ENCODE results near the gene KLK14. TPM values are rescaled to one million over a fixed set of nuclear protein-coding genes. Genes with fewer than 3 reads are reported as not detected.

Gene KLK14
- total and polyA plus RNA-seq, 10 of the 15 experiments (the other 5 are each of a cell fraction or from before 2014, with no cell fraction given) = not detected

DNA sequence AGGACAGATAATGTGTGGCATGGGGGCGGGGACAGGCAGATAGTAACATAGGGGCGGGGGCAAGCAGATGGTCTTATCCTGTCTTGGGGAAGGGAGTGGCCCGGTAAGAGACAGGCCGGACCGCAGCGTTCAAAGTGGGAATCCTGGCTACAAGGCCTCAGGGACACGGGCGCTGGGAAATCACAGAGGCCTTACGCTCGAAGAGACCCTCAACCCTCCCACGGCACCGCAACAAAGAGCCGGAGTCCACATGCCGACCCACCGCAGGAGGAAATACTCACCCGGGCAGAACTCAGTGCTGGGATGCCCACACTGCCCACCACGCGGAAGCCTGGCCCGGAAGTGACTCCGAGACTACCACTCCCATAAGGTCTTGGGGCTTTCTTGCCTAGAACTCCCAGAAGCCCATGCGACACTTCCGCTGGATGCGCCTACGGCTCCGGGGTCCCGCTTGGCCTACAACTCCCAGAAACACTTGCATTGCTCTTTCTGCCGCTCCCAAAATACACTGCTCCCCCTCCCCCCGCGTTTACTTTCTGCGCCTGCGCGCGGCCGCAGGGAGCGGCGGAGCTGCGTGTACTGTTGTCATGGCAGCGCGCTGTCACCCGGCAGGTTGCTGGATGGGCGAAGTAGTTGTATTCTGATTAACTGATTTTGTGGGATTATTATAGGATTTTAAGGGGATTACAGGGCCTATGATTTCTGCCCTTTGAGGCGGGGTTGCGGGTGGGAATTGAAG lies 25.5 kb upstream of the KLK14 start, which contains the start of gene CTU1 (continued):
- no peak for TF ChIP-seq TCF3 (IDR thresholded peaks at IDR 0.05; ENCODE audit: borderline replicate concordance, insufficient read depth, low read depth, low read length)
- peak; percentile 98 for TF ChIP-seq ELK1 (IDR thresholded peaks at IDR 0.05; ENCODE audit: low read depth, low read length)
- TF ChIP-seq, protein P1, sequence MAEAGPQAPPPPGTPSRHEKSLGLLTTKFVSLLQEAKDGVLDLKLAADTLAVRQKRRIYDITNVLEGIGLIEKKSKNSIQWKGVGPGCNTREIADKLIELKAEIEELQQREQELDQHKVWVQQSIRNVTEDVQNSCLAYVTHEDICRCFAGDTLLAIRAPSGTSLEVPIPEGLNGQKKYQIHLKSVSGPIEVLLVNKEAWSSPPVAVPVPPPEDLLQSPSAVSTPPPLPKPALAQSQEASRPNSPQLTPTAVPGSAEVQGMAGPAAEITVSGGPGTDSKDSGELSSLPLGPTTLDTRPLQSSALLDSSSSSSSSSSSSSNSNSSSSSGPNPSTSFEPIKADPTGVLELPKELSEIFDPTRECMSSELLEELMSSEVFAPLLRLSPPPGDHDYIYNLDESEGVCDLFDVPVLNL (IDR thresholded peaks at IDR 0.05; ENCODE audit: low read depth, low read length) = 0 out of 2 replicates have a peak, but pooled peaks have one; percentile 42
- TF ChIP-seq STAT3 (IDR thresholded peaks at IDR 0.05; ENCODE audit: low read depth, low read length) = 0 out of 2 replicates have a peak, but pooled peaks have one; percentile 24
- TF ChIP-seq MEF2A (IDR thresholded peaks at IDR 0.05; ENCODE audit: insufficient read depth, low read depth, low read length) = peak; percentile 66; the same call in 1 of the 2 replicates
- TF ChIP-seq JUNB (IDR thresholded peaks at IDR 0.05) = no peak; the same call in 1 of the 2 replicates
- no peak for TF ChIP-seq MLLT1 (IDR thresholded peaks at IDR 0.05)
